B cell (primary cell): ENCODE data around the gene ERI3. TPM values are rescaled to one million over a fixed set of nuclear protein-coding genes. Genes with fewer than 3 reads are reported as not detected.

ENCODE experiments used
- ATAC-seq: fragments of 200-7000 bp; cut with Tn5 transposase; one replicate; pipeline ENCODE4 v1.10.0; 2021; ENCODE audit warnings: low read depth, mild to moderate bottlenecking, moderate number of reproducible peaks, moderate library complexity
- CTCF ChIA-PET: fragments of 350-600 bp; sonication (Branson Sonifier 250); formaldehyde crosslinking; loops from one replicate; lab custom pipeline; 2021; ENCODE audit warnings: antibody characterized with exemption, inconsistent platforms; lab: Charles Lee
- POLR2A ChIA-PET: fragments of 350-600 bp; sonication (Branson Sonifier 250); formaldehyde crosslinking; loops from one replicate; lab custom pipeline; 2021; ENCODE audit warnings: antibody characterized with exemption; lab: Charles Lee
- DNase-seq: peaks from one replicate; pipeline ENCODE4 v3.0.0; 2013
- H2AFZ ChIP-seq: 2 replicates; pipeline ENCODE4 v1.6.1; 2012; ENCODE audit warnings: mild to moderate bottlenecking, low read depth, low read length; ENCODE audit not compliant: insufficient read depth, poor library complexity, severe bottlenecking
- H3K27ac ChIP-seq, 2 donors: 1 replicate in 1 of 2; 2 replicates in 1 of 2; pipeline ENCODE4 v1.5.1; 2012 to 2013; ENCODE audit warnings: low read length in 2 of 2, mild to moderate bottlenecking in 2 of 2, moderate library complexity in 1 of 2
- H3K27me3 ChIP-seq, 4 experiments: fragments of 200-600 bp in 1 of 4; sonication (generic) in 1 of 4; replicated peaks in 1 of 4; 1 replicate in 2 of 4; 2 replicates in 2 of 4; pipeline versions ENCODE4 v1.6.1 to v1.7.0; 2013 to 2016; ENCODE audit warnings: low read length in 3 of 4, mild to moderate bottlenecking in 2 of 4, mixed read lengths in 1 of 4, moderate library complexity in 1 of 4; ENCODE audit not compliant: insufficient read depth in 4 of 4, control insufficient read depth in 3 of 4; ENCODE audit errors: control extremely low read depth in 1 of 4
- H3K36me3 ChIP-seq, 2 experiments: replicated peaks in 1 of 2; 1 replicate in 1 of 2; 2 replicates in 1 of 2; pipeline versions ENCODE4 v1.6.1 to v1.7.1; 2013; ENCODE audit warnings: low read length in 1 of 2; ENCODE audit not compliant: insufficient read depth in 2 of 2, control insufficient read depth in 1 of 2; ENCODE audit errors: control extremely low read depth in 1 of 2, extremely low read depth in 1 of 2
- H3K4me1 ChIP-seq, 2 donors: fragments of 200-600 bp in 1 of 2; sonication (generic) in 1 of 2; 1 replicate in 1 of 2; 2 replicates in 1 of 2; pipeline versions ENCODE4 v1.5.1 to v1.6.1; 2013 to 2017; ENCODE audit warnings: low read length in 2 of 2; ENCODE audit not compliant: control insufficient read depth in 2 of 2, insufficient read depth in 2 of 2
- H3K4me2 ChIP-seq: replicated peaks from 2 replicates; pipeline ENCODE3; 2012; ENCODE audit warnings: mild to moderate bottlenecking, low read depth, low read length; ENCODE audit not compliant: poor library complexity, severe bottlenecking
- H3K4me3 ChIP-seq, 5 experiments: fragments of 200-600 bp in 1 of 5; sonication (generic) in 1 of 5; 1 replicate in 3 of 5; 2 replicates in 2 of 5; pipeline versions ENCODE4 v1.5.1 to v1.7.0; 2011 to 2016; ENCODE audit warnings: low read length in 4 of 5, mild to moderate bottlenecking in 4 of 5, low read depth in 2 of 5, control low read depth in 1 of 5, moderate library complexity in 1 of 5; ENCODE audit not compliant: insufficient read depth in 1 of 5; ENCODE audit errors: control extremely low read depth in 1 of 5, extremely low read depth in 1 of 5
- H3K79me2 ChIP-seq: fragments of 200-600 bp; sonication (generic); one replicate; pipeline ENCODE4 v1.6.0; 2016; ENCODE audit warnings: low read length; ENCODE audit not compliant: control insufficient read depth, insufficient read depth
- H3K9ac ChIP-seq: fragments of 200-600 bp; sonication (generic); 2 replicates; pipeline ENCODE4 v1.6.1; 2017; ENCODE audit warnings: mild to moderate bottlenecking, low read length, moderate library complexity
- H3K9me3 ChIP-seq, 3 donors: one replicate each; pipeline versions ENCODE4 v1.6.1 to v1.7.1; 2013; ENCODE audit warnings: low read length in 2 of 3; ENCODE audit not compliant: control insufficient read depth in 2 of 3, insufficient read depth in 1 of 3; ENCODE audit errors: control extremely low read depth in 1 of 3
- H4K20me1 ChIP-seq: 2 replicates; pipeline ENCODE4 v1.6.0; 2012; ENCODE audit warnings: mild to moderate bottlenecking, low read length; ENCODE audit not compliant: insufficient read depth, control insufficient read depth, poor library complexity, severe bottlenecking
- H3K27ac Mint-ChIP-seq: one replicate; pipeline ENCODE4 v1.8.0; 2021; ENCODE audit warnings: mixed read lengths
- H3K27me3 Mint-ChIP-seq: one replicate; pipeline ENCODE4 v1.8.0; 2021; ENCODE audit warnings: mixed read lengths
- H3K4me1 Mint-ChIP-seq: one replicate; pipeline ENCODE4 v1.8.0; 2021; ENCODE audit warnings: mixed read lengths
- H3K4me3 Mint-ChIP-seq: one replicate; pipeline ENCODE4 v1.8.0; 2021; ENCODE audit warnings: mixed read lengths
- H3K9me3 Mint-ChIP-seq: one replicate; pipeline ENCODE4 v1.8.0; 2022; ENCODE audit warnings: mixed read lengths; ENCODE audit not compliant: insufficient read depth
- CTCF ChIP-seq: fragments of 200-600 bp; IDR thresholded peaks from one replicate; pipeline ENCODE4 v1.8.0; 2022; ENCODE audit warnings: antibody characterized with exemption, mild to moderate bottlenecking
- EZH2 ChIP-seq: IDR thresholded peaks from 2 replicates; pipeline ENCODE4 v1.6.1; 2012; ENCODE audit warnings: borderline replicate concordance, low read depth, mild to moderate bottlenecking, moderate library complexity, low read length; ENCODE audit not compliant: insufficient read depth, poor library complexity, severe bottlenecking
- WGBS: methylation state at CpG from one replicate; pipeline ENCODE4 v1.1.5; 2013; ENCODE audit warnings: missing lambda C conversion rate; ENCODE audit not compliant: insufficient coverage; 5-methylcytosine and 5-hydroxymethylcytosine counted together
- intact Hi-C: fragments of 100-400 bp; cut with micrococcal nuclease; formaldehyde crosslinking; loops from one replicate; pipeline ENCODE4 v1.10.0; 2022
- polyA plus RNA-seq: library from polyadenylated mRNA; depleted of rRNA; stranded (reverse); fragments of >200 nt; gene quantifications from 2 replicates; pipeline ENCODE4 v1.2.3, GENCODE V29; 2012
- total RNA-seq, 2 donors: library from RNA; stranded (reverse); fragments of 120-200 nt in 1 of 2; gene quantifications; 1 replicate in 1 of 2; 2 replicates in 1 of 2; pipeline versions ENCODE4 v1.2.3 to v1.2.4, GENCODE V29; 2013 to 2022

The ERI3 gene
- total and polyA plus RNA-seq, 2 donors (not counting 1 experiment from before 2014, with no cell fraction given), result 37.5 to 53.9 TPM

GRCh38 chr1:44275991-44276405 is 79.1 kb downstream of the ERI3 start:
- Histone ChIP-seq H3K4me2 (peak overlapping the region; percentile 30), H2AFZ (no peak overlapping the region), H3K27ac (no peak overlapping the region), H3K79me2 (no peaks in the 10 kb centered on the region), H3K36me3 (no peaks in the 10 kb centered on the region), H4K20me1 (no peaks in the 10 kb centered on the region), H3K4me3 (no peak overlapping the region), H3K27me3 (no peaks in the 10 kb centered on the region), H3K9me3 (no peaks in the 10 kb centered on the region), H3K9ac (no peak overlapping the region), H3K4me1 (peaks cover 13 to 15% of the 10 kb centered on the region in 2 donors)
- ATAC-seq (peak; percentile 51), DNase-seq (no peak)
- 0% methylated on average over 1 of the region's 3 CpGs for whole genome bisulfite sequencing
- H3K4me1 Mint-ChIP-seq, result peaks cover 13% of the 10 kb centered on the region
- ChIA-PET CTCF (interaction anchor here (1.7 kb wide), 1 partner anchor 18 kb away, joined by 3 read pairs; no protein-coding TSS in a partner anchor), POLR2A (no interaction called here)
- intact Hi-C loops, result no loop called here
- H3K4me3 Mint-ChIP-seq, result no peak overlapping the region
- TF ChIP-seq CTCF (no peak), EZH2 (no peak)
- no peaks in the 10 kb centered on the region for H3K27me3 Mint-ChIP-seq
- H3K9me3 Mint-ChIP-seq, result no peaks in the 10 kb centered on the region
- H3K27ac Mint-ChIP-seq, result no peak overlapping the region

GRCh38 chr1:44275296-44275962 is 79.6 kb downstream of the ERI3 start:
- Histone ChIP-seq H2AFZ (no peak overlapping the region), H3K27ac (no peak overlapping the region), H3K4me3 (no peak overlapping the region), H4K20me1 (no peaks in the 10 kb centered on the region), H3K4me1 (peaks cover 13 to 15% of the 10 kb centered on the region in 2 donors), H3K79me2 (no peaks in the 10 kb centered on the region), H3K4me2 (peak overlapping the region; percentile 30), H3K36me3 (no peaks in the 10 kb centered on the region), H3K9ac (no peak overlapping the region), H3K9me3 (no peaks in the 10 kb centered on the region), H3K27me3 (no peaks in the 10 kb centered on the region)
- ChIA-PET POLR2A (no interaction called here), CTCF (interaction anchor here (1.7 kb wide), 1 partner anchor 18 kb away, joined by 3 read pairs; no protein-coding TSS in a partner anchor)
- ATAC-seq (no peak), DNase-seq (no peak)
- 90% methylated on average over 1 of the region's 6 CpGs for WGBS
- no peaks in the 10 kb centered on the region for H3K9me3 Mint-ChIP-seq
- no peaks in the 10 kb centered on the region for H3K27me3 Mint-ChIP-seq
- no peak overlapping the region for H3K27ac Mint-ChIP-seq
- H3K4me1 Mint-ChIP-seq, result peaks cover 11% of the 10 kb centered on the region
- no peak overlapping the region for H3K4me3 Mint-ChIP-seq
- intact Hi-C loops, result no loop called here
- TF ChIP-seq EZH2 (no peak), CTCF (no peak)
